ENCODE results near the gene FAM174C.

The FAM174C gene

GRCh38 chr19:1257475-1258162 is 17.7 kb upstream of the FAM174C start:
- Histone ChIP-seq H3K36me3 (ENCODE audit: control insufficient read depth in 2 of 2, insufficient read depth in 2 of 2, low read length in 2 of 2) (peaks cover 29 to 36% of the 10 kb centered on the region in 2 donors), H3K27ac (ENCODE audit: low read depth in 2 of 2, low read length in 2 of 2) (peak overlapping the region; percentile 99 to 100), H3K4me3 (ENCODE audit: low read length in 2 of 2) (no peak overlapping the region), H3K4me1 (ENCODE audit: control insufficient read depth in 2 of 2, insufficient read depth in 2 of 2, low read length in 2 of 2) (peaks cover 63 to 81% of the 10 kb centered on the region in 2 donors), H3K9me3 (ENCODE audit: control insufficient read depth in 2 of 2, low read length in 2 of 2) (no peaks in the 10 kb centered on the region), H3K27me3 (ENCODE audit: control insufficient read depth in 2 of 2, insufficient read depth in 2 of 2, low read length in 2 of 2) (no peaks in the 10 kb centered on the region), H3K9ac (ENCODE audit: low read depth in 1 of 2, low read length in 2 of 2) (no peak overlapping the region)

DNA sequence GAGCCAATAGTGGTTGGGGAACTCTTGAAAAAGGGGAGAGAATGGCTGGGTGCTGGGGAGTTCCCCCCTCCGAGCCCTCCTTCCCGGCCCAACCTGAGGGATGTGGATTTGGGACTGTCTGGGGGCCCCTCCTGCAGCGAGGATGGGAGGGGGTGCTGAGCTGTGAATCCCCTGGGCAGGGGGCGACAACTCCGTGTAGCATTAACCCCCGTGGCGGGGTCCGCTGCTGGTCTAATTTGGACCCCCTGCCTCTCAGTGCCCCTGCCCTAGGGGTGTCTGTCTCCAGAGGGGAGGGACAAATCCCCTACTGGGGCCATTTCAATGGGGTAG is 17.2 kb upstream of the FAM174C start:
- Histone ChIP-seq H3K9ac (ENCODE audit: low read depth in 1 of 2, low read length in 2 of 2) (peak overlapping the region in 1 of 2 donors; percentile 86), H3K36me3 (ENCODE audit: control insufficient read depth in 2 of 2, insufficient read depth in 2 of 2, low read length in 2 of 2) (peaks cover 29 to 36% of the 10 kb centered on the region in 2 donors), H3K4me3 (ENCODE audit: low read length in 2 of 2) (no peak overlapping the region), H3K27me3 (ENCODE audit: control insufficient read depth in 2 of 2, insufficient read depth in 2 of 2, low read length in 2 of 2) (no peaks in the 10 kb centered on the region), H3K27ac (ENCODE audit: low read depth in 2 of 2, low read length in 2 of 2) (peak overlapping the region; percentile 99 to 100), H3K9me3 (ENCODE audit: control insufficient read depth in 2 of 2, low read length in 2 of 2) (no peaks in the 10 kb centered on the region), H3K4me1 (ENCODE audit: control insufficient read depth in 2 of 2, insufficient read depth in 2 of 2, low read length in 2 of 2) (peaks cover 68 to 86% of the 10 kb centered on the region in 2 donors)

DNA sequence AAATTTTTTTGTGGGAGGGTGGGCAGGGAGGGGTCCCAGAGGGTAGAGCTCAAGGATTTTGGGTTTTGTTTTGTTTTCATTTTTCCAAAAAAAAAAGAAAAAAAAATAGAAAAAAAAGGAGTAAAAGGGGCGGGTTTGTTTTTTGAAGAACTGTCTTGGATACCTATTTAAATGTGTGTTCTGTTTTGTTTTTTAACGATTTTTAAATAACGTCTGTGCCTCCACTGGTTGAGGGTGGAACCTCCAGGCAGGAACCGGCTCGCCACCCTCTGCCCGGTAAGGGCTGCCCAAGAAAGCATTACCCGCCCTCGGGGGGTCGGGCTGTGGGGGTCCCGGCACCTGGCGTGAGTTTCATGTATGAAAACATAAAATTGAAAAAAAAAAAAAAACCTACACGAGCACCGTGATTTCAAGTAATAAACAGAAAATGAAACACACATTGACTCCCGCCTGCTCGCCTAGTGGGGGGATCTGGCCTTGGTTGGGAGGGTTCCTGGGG is 16.6 kb upstream of the FAM174C start:
- Histone ChIP-seq H3K9ac (ENCODE audit: low read depth in 1 of 2, low read length in 2 of 2) (peak overlapping the region; percentile 86), H3K27me3 (ENCODE audit: control insufficient read depth in 2 of 2, insufficient read depth in 2 of 2, low read length in 2 of 2) (no peaks in the 10 kb centered on the region), H3K4me1 (ENCODE audit: control insufficient read depth in 2 of 2, insufficient read depth in 2 of 2, low read length in 2 of 2) (peaks cover 65 to 83% of the 10 kb centered on the region in 2 donors), H3K27ac (ENCODE audit: low read depth in 2 of 2, low read length in 2 of 2) (peak overlapping the region; percentile 99 to 100), H3K36me3 (ENCODE audit: control insufficient read depth in 2 of 2, insufficient read depth in 2 of 2, low read length in 2 of 2) (peaks cover 29 to 36% of the 10 kb centered on the region in 2 donors), H3K4me3 (ENCODE audit: low read length in 2 of 2) (peak overlapping the region; percentile 57 to 64), H3K9me3 (ENCODE audit: control insufficient read depth in 2 of 2, low read length in 2 of 2) (no peaks in the 10 kb centered on the region)

DNA sequence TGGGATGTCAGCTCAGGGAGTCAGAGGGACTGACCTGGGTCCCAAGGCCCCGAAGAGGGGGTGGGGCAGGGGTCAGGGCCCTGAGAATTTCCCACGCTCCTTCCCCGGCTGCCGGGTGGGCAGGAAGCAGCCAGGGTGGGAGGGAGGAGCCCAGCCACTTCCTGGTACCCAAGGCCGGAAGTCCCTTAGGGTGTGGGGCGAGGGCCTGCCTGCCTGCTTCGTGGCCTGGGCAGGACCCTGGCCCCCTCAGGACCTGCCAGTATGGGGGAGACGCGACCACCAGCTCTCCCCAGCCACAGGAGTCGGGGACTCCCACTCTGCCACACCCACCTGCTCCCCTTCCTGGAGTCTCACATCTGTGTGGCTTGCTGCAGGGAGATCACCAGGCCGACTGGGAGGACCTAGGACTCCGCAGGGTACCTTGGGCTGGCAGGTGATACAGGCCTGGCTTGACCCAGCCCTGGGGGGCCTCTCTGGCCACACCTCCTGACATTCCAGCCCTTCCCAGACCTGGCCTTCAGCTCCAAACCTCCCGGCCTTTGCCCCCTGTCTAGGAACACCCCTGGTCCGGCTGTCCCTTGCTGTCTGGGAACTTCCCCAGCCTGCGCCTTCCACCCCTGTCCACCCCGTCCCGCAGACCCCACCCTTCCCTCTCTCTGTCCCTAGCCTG is 16.0 kb upstream of the FAM174C start:
- Histone ChIP-seq H3K9ac (ENCODE audit: low read depth in 1 of 2, low read length in 2 of 2) (peak overlapping the region; percentile 86), H3K9me3 (ENCODE audit: control insufficient read depth in 2 of 2, low read length in 2 of 2) (no peaks in the 10 kb centered on the region), H3K4me1 (ENCODE audit: control insufficient read depth in 2 of 2, insufficient read depth in 2 of 2, low read length in 2 of 2) (peaks cover 59 to 77% of the 10 kb centered on the region in 2 donors), H3K36me3 (ENCODE audit: control insufficient read depth in 2 of 2, insufficient read depth in 2 of 2, low read length in 2 of 2) (peaks cover 28 to 32% of the 10 kb centered on the region in 2 donors), H3K27me3 (ENCODE audit: control insufficient read depth in 2 of 2, insufficient read depth in 2 of 2, low read length in 2 of 2) (no peaks in the 10 kb centered on the region), H3K4me3 (ENCODE audit: low read length in 2 of 2) (peak overlapping the region; percentile 57 to 64), H3K27ac (ENCODE audit: low read depth in 2 of 2, low read length in 2 of 2) (peak overlapping the region; percentile 99 to 100)

DNA sequence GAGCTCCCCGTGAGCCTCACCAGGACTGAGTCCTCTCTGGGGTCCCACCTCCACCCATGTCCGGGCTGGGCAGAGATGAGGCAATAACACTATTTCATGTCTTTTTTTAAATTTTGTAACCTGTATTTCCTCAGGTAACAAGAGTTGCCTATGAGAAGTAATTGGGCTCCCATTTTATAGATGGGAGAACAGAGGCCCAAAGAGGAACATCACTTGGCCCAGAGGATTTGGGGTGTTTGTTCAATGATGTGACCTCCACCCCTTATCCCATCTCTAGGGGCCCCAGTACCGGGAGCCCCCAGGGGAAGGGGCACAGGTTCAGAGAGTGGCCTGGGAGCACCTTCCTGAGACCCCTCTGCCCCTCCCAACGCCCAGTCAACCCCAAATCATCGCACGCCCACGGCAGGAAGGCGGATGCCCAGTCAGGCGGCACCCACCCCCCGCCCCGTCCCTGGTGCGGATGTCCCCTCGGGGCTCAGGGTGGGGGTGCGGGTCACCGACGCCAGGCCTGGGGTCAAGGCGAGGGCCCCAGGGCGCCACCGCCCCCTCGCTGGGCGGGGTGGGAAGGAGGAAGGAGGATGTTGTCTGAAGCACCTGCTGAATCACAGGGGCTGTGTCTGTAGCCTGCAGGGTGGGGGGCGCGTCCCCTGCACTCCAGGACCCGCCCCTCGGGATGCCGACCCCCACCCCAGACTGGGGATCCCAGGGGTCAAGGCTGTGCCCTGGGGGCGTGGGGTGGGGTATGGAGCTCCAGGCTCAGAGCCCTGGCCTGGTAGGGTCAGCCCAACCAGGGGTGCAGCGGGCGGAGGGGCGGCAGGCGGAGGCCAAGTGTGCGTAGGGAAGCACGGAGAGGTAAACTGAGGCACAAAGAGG is 15.2 kb upstream of the FAM174C start:
- no peaks in the 10 kb centered on the region for H3K9me3 ChIP-seq (ENCODE audit: control insufficient read depth in 2 of 2, low read length in 2 of 2)
- no peaks in the 10 kb centered on the region for H3K27me3 ChIP-seq (ENCODE audit: control insufficient read depth in 2 of 2, insufficient read depth in 2 of 2, low read length in 2 of 2)
- peaks cover 63 to 73% of the 10 kb centered on the region in 2 donors for H3K4me1 ChIP-seq (ENCODE audit: control insufficient read depth in 2 of 2, insufficient read depth in 2 of 2, low read length in 2 of 2)
- H3K9ac ChIP-seq (ENCODE audit: low read depth in 1 of 2, low read length in 2 of 2): peak overlapping the region; percentile 86
- peak overlapping the region; percentile 99 to 100 for H3K27ac ChIP-seq (ENCODE audit: low read depth in 2 of 2, low read length in 2 of 2)
- peaks cover 20 to 24% of the 10 kb centered on the region in 2 donors for H3K36me3 ChIP-seq (ENCODE audit: control insufficient read depth in 2 of 2, insufficient read depth in 2 of 2, low read length in 2 of 2)
- H3K4me3 ChIP-seq (ENCODE audit: low read length in 2 of 2): peak overlapping the region; percentile 57 to 64

DNA sequence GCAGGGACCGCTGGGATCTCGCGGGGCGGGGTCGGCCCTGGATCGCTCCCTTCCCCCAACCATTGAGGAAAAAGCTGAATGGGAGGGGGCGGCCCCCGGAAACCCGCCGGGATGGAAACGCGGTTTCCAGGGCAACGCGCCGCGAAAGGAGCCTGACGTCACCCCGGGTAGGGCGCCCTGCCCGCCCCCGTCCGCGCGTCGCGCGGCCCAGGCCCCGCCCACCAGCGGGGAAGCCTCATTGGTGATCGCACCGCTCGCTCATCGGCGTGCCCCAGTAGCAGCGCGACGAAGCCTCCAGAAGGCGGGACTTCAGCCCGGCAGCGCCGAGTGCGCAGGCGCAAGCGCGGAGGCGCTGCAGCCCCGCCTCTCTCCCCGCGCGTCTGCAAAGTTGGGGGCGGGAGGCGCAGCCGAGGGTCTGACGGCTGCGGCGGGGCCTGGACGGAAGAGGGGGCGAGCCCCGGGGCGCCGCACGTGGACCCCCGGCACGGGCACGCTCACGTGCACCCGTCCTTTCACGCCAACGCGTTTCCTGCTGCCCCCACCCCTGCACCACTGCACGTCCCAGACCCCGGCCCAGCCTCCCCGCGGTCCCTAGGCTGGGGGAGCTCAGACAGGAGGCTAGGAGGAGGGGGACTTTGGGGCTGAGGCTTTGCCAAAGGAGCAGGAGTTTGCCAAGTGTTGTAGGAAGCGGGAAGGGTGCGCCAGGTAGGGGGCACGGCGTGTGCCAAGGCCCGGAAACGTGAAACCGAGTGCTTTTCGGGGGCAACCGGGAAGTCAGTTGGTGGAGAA is 14.4 kb upstream of the FAM174C start:
- Histone ChIP-seq H3K4me3 (ENCODE audit: low read length in 2 of 2) (peak overlapping the region; percentile 75 to 81), H3K27ac (ENCODE audit: low read depth in 2 of 2, low read length in 2 of 2) (peak overlapping the region; percentile 99 to 100), H3K9me3 (ENCODE audit: control insufficient read depth in 2 of 2, low read length in 2 of 2) (no peaks in the 10 kb centered on the region), H3K9ac (ENCODE audit: low read depth in 1 of 2, low read length in 2 of 2) (peak overlapping the region; percentile 89 to 90), H3K4me1 (ENCODE audit: control insufficient read depth in 2 of 2, insufficient read depth in 2 of 2, low read length in 2 of 2) (peaks cover 64 to 72% of the 10 kb centered on the region in 2 donors), H3K36me3 (ENCODE audit: control insufficient read depth in 2 of 2, insufficient read depth in 2 of 2, low read length in 2 of 2) (peaks cover 12 to 16% of the 10 kb centered on the region in 2 donors), H3K27me3 (ENCODE audit: control insufficient read depth in 2 of 2, insufficient read depth in 2 of 2, low read length in 2 of 2) (no peaks in the 10 kb centered on the region)

DNA sequence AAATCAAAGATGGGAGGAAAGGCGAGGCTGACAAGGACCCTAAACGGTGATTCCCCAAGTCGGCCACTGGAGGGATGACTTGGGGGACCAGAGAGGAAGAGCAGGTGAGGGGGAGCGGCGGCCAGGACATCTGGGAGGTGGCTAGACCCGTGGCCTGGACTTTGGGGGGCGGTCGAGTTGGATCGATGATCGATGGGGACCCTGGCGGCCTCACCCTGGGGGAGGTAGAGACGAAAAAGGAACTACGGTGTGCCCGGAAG is 13.9 kb upstream of the FAM174C start:
- Histone ChIP-seq H3K4me1 (ENCODE audit: control insufficient read depth in 2 of 2, insufficient read depth in 2 of 2, low read length in 2 of 2) (peaks cover 69 to 74% of the 10 kb centered on the region in 2 donors), H3K9me3 (ENCODE audit: control insufficient read depth in 2 of 2, low read length in 2 of 2) (no peaks in the 10 kb centered on the region), H3K4me3 (ENCODE audit: low read length in 2 of 2) (peak overlapping the region; percentile 75 to 81), H3K27me3 (ENCODE audit: control insufficient read depth in 2 of 2, insufficient read depth in 2 of 2, low read length in 2 of 2) (no peaks in the 10 kb centered on the region), H3K9ac (ENCODE audit: low read depth in 1 of 2, low read length in 2 of 2) (peak overlapping the region; percentile 89 to 90), H3K27ac (ENCODE audit: low read depth in 2 of 2, low read length in 2 of 2) (peak overlapping the region; percentile 99 to 100), H3K36me3 (ENCODE audit: control insufficient read depth in 2 of 2, insufficient read depth in 2 of 2, low read length in 2 of 2) (peaks cover 11 to 12% of the 10 kb centered on the region in 2 donors)

DNA sequence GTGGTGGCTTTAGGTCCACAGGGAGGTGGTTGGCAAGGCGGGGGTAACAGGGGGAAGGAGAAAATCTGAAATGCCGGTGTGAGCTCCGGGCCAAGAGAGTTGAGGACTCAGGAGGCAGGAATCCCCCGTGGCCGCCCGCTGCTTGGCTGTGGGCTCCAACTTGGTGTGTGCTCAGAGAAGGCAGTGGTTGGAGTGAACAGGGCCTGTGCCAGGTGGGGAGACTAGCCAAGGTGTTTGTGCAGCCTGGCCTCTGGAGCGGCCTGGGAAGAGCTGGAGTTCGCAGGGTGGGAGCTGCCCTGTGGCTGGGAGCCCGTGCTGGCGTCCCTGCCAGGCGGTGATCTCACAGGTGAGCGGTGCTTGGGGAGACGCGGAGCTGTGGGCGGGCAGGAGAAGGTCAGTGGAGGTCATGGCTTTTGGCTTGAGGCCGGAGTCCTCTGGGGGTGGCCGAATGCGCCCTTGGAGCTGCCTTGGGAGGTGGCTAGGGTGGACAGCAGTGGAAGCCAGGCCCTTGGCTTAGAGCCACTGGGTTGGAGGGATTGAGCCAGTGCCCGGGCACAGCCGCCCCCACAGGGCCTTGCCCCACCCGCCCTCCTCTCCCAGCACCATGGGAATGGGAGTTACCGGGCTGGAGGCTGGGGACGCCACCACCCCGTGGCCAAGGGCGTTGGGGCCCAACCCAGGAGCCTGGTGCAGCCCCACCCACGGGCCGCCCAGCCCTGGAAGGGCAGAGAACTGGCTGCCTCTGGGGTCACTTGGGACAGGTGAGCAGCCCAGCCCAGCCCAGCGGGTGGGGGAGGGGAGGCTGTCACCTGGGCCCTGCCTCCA is 13.3 kb upstream of the FAM174C start:
- peak overlapping the region; percentile 89 to 90 for H3K9ac ChIP-seq (ENCODE audit: low read depth in 1 of 2, low read length in 2 of 2)
- peaks cover 66 to 71% of the 10 kb centered on the region in 2 donors for H3K4me1 ChIP-seq (ENCODE audit: control insufficient read depth in 2 of 2, insufficient read depth in 2 of 2, low read length in 2 of 2)

GRCh38 chr19:1262623-1263123 is 12.7 kb upstream of the FAM174C start:
- H3K9me3 ChIP-seq (ENCODE audit: control insufficient read depth in 2 of 2, low read length in 2 of 2): no peaks in the 10 kb centered on the region
- H3K9ac ChIP-seq (ENCODE audit: low read depth in 1 of 2, low read length in 2 of 2): peak overlapping the region; percentile 65 to 89
- H3K36me3 ChIP-seq (ENCODE audit: control insufficient read depth in 2 of 2, insufficient read depth in 2 of 2, low read length in 2 of 2): peaks cover 2 to 3% of the 10 kb centered on the region in 2 donors
- peak overlapping the region; percentile 37 to 57 for H3K4me3 ChIP-seq (ENCODE audit: low read length in 2 of 2)
- peak overlapping the region; percentile 99 to 100 for H3K27ac ChIP-seq (ENCODE audit: low read depth in 2 of 2, low read length in 2 of 2)
- no peaks in the 10 kb centered on the region for H3K27me3 ChIP-seq (ENCODE audit: control insufficient read depth in 2 of 2, insufficient read depth in 2 of 2, low read length in 2 of 2)
- peaks cover 69 to 74% of the 10 kb centered on the region in 2 donors for H3K4me1 ChIP-seq (ENCODE audit: control insufficient read depth in 2 of 2, insufficient read depth in 2 of 2, low read length in 2 of 2)

More for the DNA sequence above, 13.3 kb upstream of the FAM174C start:
- Histone ChIP-seq H3K27ac (ENCODE audit: low read depth in 2 of 2, low read length in 2 of 2) (peak overlapping the region; percentile 99 to 100), H3K4me3 (ENCODE audit: low read length in 2 of 2) (peak overlapping the region; percentile 75 to 81), H3K9me3 (ENCODE audit: control insufficient read depth in 2 of 2, low read length in 2 of 2) (no peaks in the 10 kb centered on the region), H3K27me3 (ENCODE audit: control insufficient read depth in 2 of 2, insufficient read depth in 2 of 2, low read length in 2 of 2) (no peaks in the 10 kb centered on the region), H3K36me3 (ENCODE audit: control insufficient read depth in 2 of 2, insufficient read depth in 2 of 2, low read length in 2 of 2) (peaks cover 5 to 7% of the 10 kb centered on the region in 2 donors)
